ENCODE data around the gene RIOK1.

- TF ChIP-seq, protein P1, sequence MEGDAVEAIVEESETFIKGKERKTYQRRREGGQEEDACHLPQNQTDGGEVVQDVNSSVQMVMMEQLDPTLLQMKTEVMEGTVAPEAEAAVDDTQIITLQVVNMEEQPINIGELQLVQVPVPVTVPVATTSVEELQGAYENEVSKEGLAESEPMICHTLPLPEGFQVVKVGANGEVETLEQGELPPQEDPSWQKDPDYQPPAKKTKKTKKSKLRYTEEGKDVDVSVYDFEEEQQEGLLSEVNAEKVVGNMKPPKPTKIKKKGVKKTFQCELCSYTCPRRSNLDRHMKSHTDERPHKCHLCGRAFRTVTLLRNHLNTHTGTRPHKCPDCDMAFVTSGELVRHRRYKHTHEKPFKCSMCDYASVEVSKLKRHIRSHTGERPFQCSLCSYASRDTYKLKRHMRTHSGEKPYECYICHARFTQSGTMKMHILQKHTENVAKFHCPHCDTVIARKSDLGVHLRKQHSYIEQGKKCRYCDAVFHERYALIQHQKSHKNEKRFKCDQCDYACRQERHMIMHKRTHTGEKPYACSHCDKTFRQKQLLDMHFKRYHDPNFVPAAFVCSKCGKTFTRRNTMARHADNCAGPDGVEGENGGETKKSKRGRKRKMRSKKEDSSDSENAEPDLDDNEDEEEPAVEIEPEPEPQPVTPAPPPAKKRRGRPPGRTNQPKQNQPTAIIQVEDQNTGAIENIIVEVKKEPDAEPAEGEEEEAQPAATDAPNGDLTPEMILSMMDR (conservative IDR thresholded peaks at IDR 0.05; ENCODE audit: low read depth, low read length), result no peak
- no peak for TF ChIP-seq EZH2 (IDR thresholded peaks at IDR 0.05; ENCODE audit: borderline replicate concordance, low read depth, low read length, poor library complexity, severe bottlenecking)
Measured at GRCh38 chr6:7451326-7451725, 61.7 kb downstream of the RIOK1 start.
